ENCODE results near the gene TRAF7.
A peak's percentile ranks its signal among the peaks of the same experiment; 100 is the strongest.
"Not testable (repeated sequence)": the region's sequence is repeated elsewhere in the genome, so short reads cannot be mapped to it uniquely, and the experiment has no call there.

Gene TRAF7

DNA sequence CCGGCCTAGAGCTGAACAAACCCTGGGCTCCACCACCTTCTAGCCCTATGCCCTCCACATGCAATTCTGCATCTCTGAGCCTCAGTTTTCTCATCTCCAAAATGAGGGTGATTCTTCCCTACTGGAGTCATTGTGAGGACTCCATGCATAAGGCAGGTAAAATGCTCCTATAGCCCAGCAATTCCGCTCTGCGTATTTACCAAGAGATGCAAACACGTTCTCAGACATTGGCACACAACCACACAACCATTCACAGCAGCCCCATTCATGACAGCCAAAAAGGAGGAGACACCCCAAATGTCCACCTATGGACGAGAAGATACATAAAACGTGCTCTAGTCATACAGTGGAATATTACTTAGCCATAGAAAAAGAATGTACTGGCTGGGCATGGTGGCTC lies 44.7 kb downstream of the TRAF7 start:
- no peak for DNase-seq (ENCODE audit: low spot score)

DNA sequence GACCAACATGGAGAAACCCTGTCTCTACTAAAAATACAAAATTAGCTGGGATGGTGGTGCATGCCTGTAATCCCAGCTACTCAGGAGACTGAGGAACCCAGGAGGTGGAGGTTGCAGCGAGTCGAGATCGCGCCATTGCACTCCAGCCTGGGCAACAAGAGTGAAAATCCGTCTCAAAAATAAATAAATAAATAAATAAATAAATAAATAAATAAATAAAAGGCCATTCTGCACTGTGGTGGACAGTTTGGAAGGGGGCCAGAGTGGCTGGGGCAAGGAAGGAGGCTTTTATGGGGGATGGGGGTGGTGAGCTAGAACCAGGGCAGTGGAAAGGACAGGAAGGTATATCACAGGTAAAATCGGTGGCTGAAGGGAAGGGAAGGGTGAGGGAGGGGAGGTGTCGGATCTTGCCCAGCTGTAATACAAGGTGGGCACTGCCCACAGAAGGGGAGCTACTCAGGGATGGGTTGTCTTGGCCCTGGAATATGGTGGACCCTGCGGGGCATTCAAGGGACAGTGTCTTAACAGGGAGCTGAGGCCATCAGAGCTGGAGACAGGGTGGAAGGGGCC lies 47.6 kb downstream of the TRAF7 start:
- not testable (repeated sequence) for DNase-seq (ENCODE audit: low spot score)

DNA sequence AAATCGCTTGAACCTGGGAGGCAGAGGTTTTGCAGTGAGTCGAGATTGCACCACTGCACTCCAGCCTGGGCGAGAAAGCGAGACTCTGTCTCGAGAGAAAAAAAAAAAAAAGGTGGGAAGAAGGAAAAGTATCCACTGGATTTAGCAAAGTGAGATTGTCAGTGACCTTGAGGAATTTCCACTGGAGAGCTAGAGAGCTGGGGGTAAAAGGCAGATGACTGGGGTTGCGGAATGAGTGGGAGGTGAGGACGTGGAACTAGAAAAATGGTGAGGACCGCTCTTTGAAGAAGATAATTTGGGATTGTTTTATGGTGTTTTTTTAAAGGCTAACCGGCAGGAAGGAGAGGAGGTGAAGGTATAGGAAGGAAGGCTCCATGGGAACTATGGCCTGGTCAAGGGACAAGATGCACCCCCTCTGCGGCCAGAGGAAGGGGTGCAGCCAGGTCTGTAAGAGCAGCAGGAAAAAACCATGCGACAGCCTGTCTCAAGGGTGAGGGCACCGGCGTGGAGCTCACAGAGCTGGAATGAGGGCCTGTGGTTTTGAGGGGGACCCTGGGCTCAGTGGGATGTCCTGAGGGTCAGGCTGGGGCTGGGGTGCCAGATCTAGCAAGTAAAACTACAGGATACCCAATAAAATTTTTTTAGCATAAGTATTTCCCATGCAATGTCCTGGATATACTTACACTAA lies 49.0 kb downstream of the TRAF7 start:
- no peak for DNase-seq (ENCODE audit: low spot score)

DNA sequence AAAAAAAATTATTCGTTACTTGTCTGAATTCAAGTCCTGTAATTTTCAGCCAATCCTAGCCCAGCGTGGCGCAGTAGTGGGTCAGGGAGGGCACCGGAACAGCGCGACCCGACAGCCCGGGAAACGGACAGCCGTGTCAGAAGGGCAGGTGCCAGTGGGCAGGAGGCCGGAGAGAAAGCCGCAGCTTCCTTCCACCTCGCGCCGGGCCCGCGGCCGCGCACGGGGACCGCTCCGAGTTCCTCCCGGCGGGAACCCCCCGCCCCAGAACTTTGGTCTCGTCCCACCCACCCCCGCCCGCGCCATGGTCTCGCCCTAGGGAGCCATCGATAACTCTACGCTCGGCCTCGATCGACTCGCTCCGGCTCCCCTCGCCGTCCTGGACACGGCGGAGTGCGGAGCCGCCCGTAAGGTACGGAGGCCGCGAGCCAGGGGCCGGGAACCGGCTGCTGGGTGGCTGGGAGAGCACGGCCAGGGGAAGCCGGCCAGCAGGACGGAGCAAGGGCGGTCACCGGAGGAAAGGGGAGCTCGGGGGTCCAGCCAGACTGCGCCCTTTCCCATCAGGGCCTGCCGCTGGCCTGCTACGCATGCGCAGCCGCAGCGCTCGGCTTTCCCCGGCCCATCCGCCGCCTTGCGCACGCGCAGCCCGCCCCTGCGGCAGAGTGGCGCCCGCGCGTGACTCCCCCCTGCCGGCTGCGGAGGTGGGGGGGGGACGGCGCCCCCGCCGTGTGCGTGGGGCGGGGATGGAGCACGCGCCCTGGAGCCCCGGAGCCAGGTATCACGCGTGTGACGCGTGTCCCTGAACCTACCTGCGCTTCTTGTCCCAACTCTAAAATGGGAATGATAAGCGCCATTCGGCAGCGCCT lies 49.8 kb downstream of the TRAF7 start, which contains the start of gene MLST8:
MLST8 (plus strand) TSS at position 351 of the 863 bp plus-strand sequence. CDS start 632 bp downstream, outside the sequence.
- DNase-seq (ENCODE audit: low spot score): peak; percentile 91

DNA sequence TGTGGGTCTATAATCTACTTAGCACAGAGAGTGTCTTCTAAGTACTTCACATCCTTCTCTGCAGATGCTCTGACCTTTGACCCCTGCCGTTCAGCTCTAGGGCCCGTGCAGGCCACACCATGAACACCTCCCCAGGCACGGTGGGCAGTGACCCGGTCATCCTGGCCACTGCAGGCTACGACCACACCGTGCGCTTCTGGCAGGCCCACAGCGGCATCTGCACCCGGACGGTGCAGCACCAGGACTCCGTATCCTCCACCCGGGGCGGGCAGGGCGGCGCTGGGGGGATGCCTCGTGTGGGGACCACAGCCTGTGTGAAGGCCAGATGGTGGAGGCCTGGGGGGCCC lies 50.4 kb downstream of the TRAF7 start:
- DNase-seq (ENCODE audit: low spot score): no peak

DNA sequence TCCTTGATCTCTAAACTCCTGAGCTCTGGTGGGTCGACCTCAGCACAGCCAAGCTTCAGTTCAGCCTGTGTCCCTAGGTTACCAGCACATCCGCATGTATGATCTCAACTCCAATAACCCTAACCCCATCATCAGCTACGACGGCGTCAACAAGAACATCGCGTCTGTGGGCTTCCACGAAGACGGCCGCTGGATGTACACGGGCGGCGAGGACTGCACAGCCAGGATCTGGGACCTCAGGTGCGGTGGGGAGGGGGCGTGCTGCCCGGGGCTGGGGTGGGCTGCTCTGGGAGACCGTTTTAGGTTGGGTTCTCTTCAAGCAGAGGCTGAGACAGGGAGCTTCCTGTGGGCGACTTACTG lies 50.8 kb downstream of the TRAF7 start:
- DNase-seq (ENCODE audit: low spot score): no peak

DNA sequence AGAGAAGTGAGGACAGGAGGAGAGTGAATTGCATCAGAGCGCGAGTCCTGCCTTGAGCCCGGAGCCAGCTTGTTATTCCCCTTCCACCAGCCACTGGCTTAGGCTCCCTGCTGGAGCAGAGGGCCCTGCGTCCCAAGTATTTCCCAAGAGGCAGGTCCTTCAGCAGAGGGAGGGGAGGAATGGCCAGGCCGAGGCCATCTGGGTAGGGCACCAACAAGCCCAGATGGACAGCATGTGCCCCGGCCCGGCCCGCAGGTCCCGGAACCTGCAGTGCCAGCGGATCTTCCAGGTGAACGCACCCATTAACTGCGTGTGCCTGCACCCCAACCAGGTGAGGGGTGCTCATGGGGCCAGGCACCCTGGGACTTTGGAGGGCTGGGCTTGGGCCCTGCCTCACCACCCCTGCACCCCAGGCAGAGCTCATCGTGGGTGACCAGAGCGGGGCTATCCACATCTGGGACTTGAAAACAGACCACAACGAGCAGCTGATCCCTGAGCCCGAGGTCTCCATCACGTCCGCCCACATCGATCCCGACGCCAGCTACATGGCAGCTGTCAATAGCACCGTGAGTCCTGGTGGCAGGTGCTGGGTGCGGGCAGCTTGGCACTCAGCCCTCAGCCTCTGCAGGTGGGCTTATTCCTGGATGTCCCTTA lies 51.3 kb downstream of the TRAF7 start:
- no peak for DNase-seq (ENCODE audit: low spot score)

DNA sequence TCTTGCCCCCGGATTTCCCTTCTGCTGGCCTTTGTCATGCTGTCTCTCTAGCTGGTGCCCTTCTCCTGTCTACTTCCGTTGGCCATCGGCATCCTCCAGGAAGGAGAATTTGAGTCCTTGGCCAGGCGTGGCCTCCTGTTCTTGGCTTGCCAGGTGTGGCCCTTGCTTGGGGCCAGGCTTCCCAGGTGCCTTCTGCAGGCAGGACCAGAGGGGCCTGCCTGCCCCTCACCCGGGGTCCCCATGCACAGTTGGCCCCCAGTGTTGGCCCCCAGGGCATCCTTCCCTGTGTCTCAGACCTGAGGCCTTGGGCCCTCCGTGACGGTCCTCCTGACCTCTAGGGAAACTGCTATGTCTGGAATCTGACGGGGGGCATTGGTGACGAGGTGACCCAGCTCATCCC lies 52.3 kb downstream of the TRAF7 start:
- no peak for DNase-seq (ENCODE audit: low spot score)

DNA sequence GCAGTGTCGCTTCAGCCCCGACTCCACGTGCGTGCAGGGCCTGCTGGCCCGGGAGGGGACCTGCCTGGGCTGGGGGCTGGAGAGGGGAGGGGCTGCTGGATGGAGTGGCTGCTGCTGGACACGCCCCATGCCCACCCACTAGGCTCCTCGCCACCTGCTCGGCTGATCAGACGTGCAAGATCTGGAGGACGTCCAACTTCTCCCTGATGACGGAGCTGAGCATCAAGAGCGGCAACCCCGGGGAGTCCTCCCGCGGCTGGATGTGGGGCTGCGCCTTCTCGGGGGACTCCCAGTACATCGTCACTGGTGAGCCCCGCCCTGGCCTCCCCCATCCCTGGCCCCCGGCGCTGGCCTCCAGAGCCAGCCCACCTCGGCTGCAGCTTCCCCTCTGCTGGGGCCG lies 52.7 kb downstream of the TRAF7 start:
- DNase-seq (ENCODE audit: low spot score): no peak

DNA sequence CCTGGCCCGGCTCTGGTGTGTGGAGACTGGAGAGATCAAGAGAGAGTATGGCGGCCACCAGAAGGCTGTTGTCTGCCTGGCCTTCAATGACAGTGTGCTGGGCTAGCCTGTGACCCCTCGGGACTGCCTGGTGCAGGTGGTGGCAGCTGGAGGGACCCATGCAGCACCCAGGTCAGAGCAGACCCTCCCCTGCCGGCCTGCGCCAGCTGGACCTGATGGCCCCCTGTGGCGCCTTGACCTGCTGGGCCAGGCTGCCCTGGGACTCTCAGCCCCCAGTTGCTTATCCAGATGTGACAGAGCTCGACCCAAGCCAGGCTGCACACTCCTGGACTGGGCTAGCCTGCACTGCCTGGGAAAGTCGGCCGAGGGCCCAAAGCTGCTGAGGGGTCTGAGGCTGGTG lies 53.2 kb downstream of the TRAF7 start:
- no peak for DNase-seq (ENCODE audit: low spot score)

DNA sequence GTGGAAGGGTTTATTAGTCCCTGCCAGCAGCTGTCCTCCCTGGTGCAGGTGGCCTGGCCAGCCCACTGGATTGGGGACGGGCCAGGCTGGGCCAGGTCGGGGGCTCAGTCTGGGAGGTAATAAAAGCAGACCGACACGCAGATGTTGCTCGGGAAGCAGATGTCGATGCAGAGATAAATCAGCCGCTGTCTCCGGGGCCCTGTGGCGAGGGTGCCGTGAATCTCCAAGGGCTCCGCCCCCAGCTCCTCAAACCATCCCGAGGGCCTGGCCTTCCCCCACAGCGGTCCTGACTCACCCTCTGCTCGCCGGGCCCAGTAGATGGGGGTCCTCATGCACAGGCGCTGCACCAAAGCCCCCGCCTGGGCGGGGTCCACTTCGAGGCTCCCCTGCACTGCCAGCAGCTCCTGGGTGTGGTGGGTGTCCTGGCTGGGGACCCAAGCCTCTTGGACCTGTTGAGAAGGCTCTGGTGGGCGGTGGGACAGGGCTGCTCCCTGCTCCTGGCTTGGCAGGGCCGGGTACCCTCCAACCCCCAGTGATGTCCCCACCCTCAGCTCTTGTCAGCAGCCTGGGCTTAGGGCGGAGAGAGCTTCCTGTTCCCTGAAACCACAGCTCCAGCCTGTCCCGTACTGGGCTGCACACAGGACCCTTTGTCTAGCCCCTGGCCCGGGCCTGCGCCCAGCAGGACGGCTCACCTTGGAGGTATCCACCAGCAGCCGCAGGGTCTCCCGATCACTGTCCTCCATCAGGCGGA lies 53.9 kb downstream of the TRAF7 start:
- DNase-seq (ENCODE audit: low spot score): no peak

DNA sequence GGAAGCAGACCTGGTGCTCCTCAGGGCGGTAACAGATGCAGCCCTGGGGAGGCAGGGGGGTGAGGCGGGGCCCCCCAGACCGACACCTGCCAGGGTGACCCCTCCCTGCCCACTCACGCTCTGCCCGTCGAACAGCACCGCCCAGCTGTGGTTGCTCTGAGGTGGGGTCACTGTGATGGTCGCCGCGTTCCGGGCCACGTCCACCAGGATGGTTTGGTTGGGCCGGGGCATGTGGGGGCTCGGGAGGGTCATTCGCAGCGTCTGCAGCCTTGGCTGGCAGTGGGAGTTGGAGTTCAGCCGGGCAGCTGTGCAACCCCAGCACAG lies 54.4 kb downstream of the TRAF7 start:
- DNase-seq (ENCODE audit: low spot score): no peak

DNA sequence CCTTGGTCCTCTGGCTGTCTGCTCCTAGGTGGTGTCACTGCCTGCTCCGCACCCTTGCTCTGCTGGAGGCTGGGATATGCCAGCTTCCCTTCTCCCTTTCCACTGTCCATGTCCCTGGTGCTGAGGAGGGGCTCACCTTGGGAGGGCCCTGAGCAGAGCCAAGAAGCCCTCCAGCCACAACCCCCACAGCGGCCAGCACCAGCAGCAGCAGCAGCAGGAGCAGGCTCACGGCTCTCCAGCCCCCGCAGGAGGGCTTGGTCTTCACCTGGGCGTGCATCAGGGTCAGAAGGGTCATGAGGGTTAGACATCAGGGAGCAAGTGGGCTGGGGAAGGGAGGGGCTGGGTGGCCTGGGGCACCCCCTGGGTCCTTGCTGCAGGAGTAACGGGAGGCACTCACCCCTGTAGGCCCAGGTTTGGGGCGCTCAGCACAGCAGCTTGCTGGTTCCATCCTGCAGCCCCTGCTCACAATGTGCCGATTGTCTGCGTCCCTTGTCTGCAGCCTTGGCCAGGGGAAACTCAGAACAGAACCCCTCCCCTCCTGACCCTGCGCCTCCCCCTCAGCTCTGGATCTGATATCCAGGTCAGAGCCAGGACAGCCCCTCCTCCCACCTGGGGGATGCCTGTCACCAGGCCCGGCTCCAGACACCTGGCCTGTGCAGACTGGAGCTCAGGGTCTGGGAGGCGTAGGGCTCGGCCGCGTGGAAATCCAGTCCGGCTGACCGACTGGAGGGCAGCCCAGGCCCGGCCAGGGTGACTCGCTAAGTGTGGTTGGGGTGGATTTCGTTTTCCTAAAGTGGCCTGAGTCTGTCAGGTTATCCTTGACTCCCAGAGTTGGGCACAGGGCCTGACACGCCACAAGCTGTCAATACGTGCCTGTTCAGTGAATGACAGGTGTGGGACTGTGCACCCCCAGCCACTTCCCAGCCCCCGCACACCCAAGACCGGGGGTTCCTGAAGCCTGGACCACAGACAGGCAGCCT lies 55.1 kb downstream of the TRAF7 start, which contains the start of gene BRICD5:
BRICD5 (minus strand) TSS at position 478 of the 980 bp plus-strand sequence; CDS start at position 448, 30 bp downstream.
- no peak for DNase-seq (ENCODE audit: low spot score)

DNA sequence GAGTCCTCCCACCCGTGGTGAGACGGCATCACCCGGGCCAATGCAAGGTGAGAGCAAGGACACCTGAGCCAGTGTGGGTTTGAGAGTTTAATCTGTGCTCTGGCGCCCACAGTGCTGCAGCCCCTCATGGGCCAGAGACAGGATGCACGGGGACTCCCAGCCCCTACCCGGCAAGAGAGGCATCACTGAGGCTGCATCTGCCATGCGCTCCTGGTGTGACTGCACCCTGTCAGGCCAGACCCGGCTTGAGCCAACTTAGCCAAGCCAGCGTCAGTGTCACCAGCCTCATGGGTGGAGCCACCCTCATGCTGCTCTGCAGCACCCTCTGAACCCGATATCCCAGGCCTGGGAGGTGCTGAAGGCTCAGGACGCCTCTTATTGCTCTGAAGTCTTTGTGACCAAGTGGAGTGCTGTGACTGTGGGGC lies 56.4 kb downstream of the TRAF7 start:
- no peak for DNase-seq (ENCODE audit: low spot score)

DNA sequence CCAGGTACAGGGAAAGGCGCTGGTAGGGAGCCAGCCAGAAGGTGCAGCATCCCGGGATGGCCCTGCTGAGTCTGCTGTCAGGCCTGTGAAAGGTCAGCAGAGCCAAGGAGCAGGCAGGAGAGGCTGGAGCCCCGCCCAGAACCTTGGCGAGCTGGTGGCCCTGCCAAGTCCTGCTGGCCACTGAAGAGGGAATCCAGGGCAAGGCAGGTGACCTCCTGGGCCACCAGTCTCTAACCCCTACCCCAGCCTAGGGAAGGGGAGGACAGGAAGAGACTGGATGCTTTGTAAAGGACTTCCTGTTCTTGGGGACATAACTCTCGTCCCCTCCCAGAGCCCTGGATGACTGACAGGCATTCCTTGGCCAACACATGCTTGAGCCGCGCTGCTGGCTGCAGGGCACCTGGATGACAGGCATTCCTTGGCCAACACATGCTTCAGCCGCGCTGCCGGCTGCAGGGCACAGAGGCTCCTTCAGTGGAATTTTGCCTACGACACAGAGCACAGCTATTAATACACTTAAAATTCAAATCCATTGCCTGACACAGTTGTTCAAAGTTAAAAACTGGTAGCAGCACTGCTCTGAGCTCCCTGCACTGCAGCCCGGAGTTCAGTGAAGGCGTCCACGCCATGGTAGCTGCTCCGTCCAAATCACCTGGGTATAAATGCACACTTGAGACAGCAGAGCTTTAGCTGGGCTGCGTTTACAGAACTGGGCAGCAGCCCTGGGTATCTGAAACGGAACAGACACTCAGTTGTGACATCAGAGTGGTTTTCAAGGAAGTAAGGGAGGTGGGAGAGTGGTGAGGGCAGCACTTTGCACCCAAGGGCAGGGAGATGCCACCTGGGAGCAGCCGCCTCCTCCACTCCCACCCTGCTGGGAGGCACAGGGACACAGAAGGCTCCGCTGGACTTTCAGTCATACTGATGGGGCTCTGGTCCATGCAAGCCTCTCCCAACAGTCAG lies 57.1 kb downstream of the TRAF7 start:
- no peak for DNase-seq (ENCODE audit: low spot score)

DNA sequence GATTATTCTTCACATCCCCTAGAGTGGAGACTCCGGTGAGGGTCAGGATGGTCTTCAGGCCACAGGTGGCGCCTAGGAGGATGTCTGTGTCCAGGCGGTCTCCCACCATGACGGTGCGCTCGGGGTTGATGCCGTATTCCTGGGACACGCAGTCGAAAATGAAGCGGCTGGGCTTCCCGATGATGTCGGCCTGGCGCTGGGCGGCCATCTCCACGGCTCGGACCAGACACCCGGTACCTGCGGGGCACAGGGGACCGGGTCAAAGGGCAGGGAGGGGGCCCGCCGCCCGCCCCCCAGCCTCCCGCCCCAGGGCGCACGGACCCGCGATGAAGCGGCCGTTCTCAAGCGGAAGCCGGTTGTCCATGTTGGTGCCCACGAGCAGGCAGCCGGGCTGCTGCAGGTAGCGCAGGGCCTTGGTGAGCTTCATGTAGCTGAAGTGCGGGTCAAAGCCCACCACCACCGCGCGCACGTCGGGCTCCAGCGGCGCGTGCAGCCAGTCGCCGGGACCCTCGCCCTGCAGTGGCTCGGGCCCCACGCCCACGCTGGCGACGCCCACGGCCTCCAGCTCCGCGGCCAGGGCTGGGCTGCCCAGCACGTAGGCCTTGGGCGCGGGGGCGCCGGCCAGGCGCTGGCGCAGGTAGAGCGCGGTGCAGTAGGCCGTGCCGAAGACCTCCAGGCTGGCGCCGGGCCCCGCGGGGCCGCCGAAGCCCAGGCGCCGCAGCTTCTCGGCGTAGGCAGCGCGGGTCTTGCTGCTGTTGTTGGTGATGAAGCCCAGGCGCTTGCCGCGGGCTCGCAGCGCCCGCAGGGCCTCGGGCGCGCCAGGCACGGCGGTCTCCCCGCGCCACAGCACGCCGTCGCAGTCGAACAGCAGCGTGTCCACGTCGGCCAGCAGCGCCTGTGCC lies 58.5 kb downstream of the TRAF7 start:
- DNase-seq (ENCODE audit: low spot score): no peak

DNA sequence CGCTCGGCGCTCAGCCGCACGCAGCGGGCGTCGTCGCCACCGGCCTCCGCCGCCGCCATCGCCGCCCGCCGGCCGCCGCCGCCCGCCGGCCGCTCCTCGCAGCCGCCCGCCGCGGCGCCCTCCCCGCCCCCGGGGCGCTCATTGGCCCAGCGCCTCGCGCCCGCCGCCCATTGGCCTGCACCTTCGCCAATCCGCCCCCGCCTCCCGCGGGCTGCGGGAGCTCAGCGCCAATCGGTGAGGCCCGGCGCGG lies 59.1 kb downstream of the TRAF7 start, which contains the start of gene PGP:
PGP (minus strand) TSS at position 122 of the 250 bp plus-strand sequence; CDS start at position 59, 63 bp downstream.
- no peak for DNase-seq (ENCODE audit: low spot score)

DNA sequence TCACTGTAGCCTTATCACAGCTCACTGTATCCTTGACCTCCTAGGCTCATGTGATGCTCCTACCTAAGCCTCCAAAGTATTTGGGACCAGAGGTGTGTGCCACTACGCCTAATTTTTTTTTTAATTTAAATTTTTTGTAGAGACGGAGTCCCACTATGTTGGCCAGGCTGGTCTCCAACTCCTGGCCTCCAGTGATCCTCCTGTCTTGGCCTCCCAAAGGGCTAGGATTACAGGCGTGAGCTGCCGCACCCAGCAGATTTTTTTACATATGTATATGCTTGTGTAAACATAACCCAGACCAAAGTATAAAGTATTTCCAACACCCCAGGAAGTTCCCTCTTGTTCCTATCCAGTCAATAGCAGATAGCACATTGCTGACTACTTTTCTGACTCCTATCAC lies 60.7 kb downstream of the TRAF7 start:
- DNase-seq (ENCODE audit: low spot score): no peak

Measured in CD4-positive, alpha-beta T cell treated with Interleukin-6 at 100 ng/mL for 8 hours (primary cell).